ENCODE results near the gene MYBBP1A. TPM values are rescaled to one million over a fixed set of nuclear protein-coding genes. Genes with fewer than 3 reads are reported as not detected.

Gene MYBBP1A
- total RNA-seq, 1 experiment from 2014 or later: 130 TPM

GRCh38 chr17:4531988-4532736 lies 23.0 kb downstream of the MYBBP1A start:
- H3K4me3 ChIP-seq (replicated peaks in 1 of 2; ENCODE audit: low read depth in 1 of 2, low read length in 2 of 2): no peak overlapping the region
- peaks cover 8 to 19% of the 10 kb centered on the region in 2 experiments; a peak in 3 of 4 replicates for H3K4me1 ChIP-seq (ENCODE audit: control insufficient read depth in 1 of 2, insufficient read depth in 2 of 2, low read length in 2 of 2)
- ChIA-PET RAD21 (ENCODE audit: low non-redundant PET in 1 of 2, low total read pairs in 2 of 2, uncharacterized antibody in 2 of 2, unreplicated experiment in 2 of 2) (no interaction called here), POLR2A (no interaction called here), CTCF (no interaction called here)
- H3K9me3 ChIP-seq (ENCODE audit: control insufficient read depth in 1 of 2, insufficient read depth in 1 of 2, low read depth in 1 of 2, low read length in 2 of 2): no peaks in the 10 kb centered on the region
- no peak overlapping the region for H2AFZ ChIP-seq (ENCODE audit: low read depth, low read length, poor library complexity, severe bottlenecking)
- no peaks in the 10 kb centered on the region for H3K9me2 ChIP-seq (ENCODE audit: insufficient read depth)
- TF ChIP-seq EZH2 (IDR thresholded peaks at IDR 0.05) (no peak), REST (IDR thresholded peaks at IDR 0.05; ENCODE audit: low read depth) (no peak), POLR2AphosphoS5 (IDR thresholded peaks at IDR 0.05; ENCODE audit: low read depth, low read length) (no peak), EGR1 (IDR thresholded peaks at IDR 0.05; ENCODE audit: low read depth) (no peak), FOSL1 (IDR thresholded peaks at IDR 0.05; ENCODE audit: low read depth) (no peak), JUND (IDR thresholded peaks at IDR 0.05) (no peak), YY1 (IDR thresholded peaks at IDR 0.05; ENCODE audit: extremely low read depth, insufficient replicate concordance, low read depth, low read length) (no peak), EZH2phosphoT487 (IDR thresholded peaks at IDR 0.05; ENCODE audit: borderline replicate concordance) (no peak), SRF (IDR thresholded peaks at IDR 0.05; ENCODE audit: low read depth) (no peak), POLR2A (IDR thresholded peaks at IDR 0.05; ENCODE audit: borderline replicate concordance, extremely low read depth, insufficient read depth, insufficient read length) (no peak), MAX (IDR thresholded peaks at IDR 0.05) (no peak), ZFX (IDR thresholded peaks at IDR 0.05) (no peak), CEBPB (IDR thresholded peaks at IDR 0.05; ENCODE audit: low read depth) (no peak), SIN3A (IDR thresholded peaks at IDR 0.05; ENCODE audit: low read depth) (no peak)
- H3K36me3 ChIP-seq (ENCODE audit: control insufficient read depth in 1 of 2, insufficient read depth in 2 of 2, low read length in 2 of 2): no peaks in the 10 kb centered on the region
- no peaks in the 10 kb centered on the region for H4K20me1 ChIP-seq (ENCODE audit: insufficient read depth)
- H3K9ac ChIP-seq (ENCODE audit: low read length): no peak overlapping the region
- H3K27me3 ChIP-seq (ENCODE audit: insufficient read depth, low read length): no peaks in the 10 kb centered on the region
- H3K4me2 ChIP-seq (ENCODE audit: low read length): no peak overlapping the region
- H3K79me2 ChIP-seq (ENCODE audit: insufficient read depth, low read length): no peaks in the 10 kb centered on the region
- BruUV-seq (replicated peaks): no TSS peak
- no peak overlapping the region for H3K27ac ChIP-seq (ENCODE audit: low read depth, low read length)
- intact Hi-C loops (cut with micrococcal nuclease): loop anchor here (5.0 kb wide), 1 partner anchor 110 kb away; no protein-coding TSS in a partner anchor
- DNase-seq (ENCODE audit: low read depth, low spot score): no peak
- no peak for ATAC-seq
